K562 (cell line): ENCODE results near the gene NIPAL3. TPM values are rescaled to one million over a fixed set of nuclear protein-coding genes. Genes with fewer than 3 reads are reported as not detected.

Source experiments
- BMI1 ChIP-seq: fragments of 150-350 bp; IDR thresholded peaks from 2 replicates; pipeline ENCODE4 v1.6.1; 2014; ENCODE audit warnings: low read length
- RNF2 ChIP-seq: sonication (generic); IDR thresholded peaks from 2 replicates; pipeline ENCODE4 v1.6.1; 2016
- polyA plus RNA-seq, 8 experiments: library from polyadenylated mRNA; depleted of rRNA in 4 of 8; stranded (reverse) in 5 of 8; unstranded in 3 of 8; fragments of >200 nt; fragmentation: Nextera tagmentation in 2 of 8; fragmentation: Illumina TruSeq in 1 of 8; extraction: Ambion mirVana in 2 of 8; extraction: Trizol in 1 of 8; gene quantifications; 2 replicates each; pipeline versions ENCODE4 v1.2.1 to v1.2.3, GENCODE V29; 2011 to 2014; ENCODE audit warnings: inconsistent platforms in 1 of 8, missing spikeins in 1 of 8
- total RNA-seq, 7 experiments: library from RNA; depleted of rRNA in 6 of 7; stranded (reverse); fragments of >200 nt in 6 of 7; fragmentation: Illumina TruSeq in 2 of 7; extraction: Trizol in 2 of 7; gene quantifications; 2 replicates each; pipeline versions ENCODE4 v1.2.1 to v1.2.3, GENCODE V29; 2011 to 2021; ENCODE audit warnings: low replicate concordance in 1 of 7
- TF ChIP-seq, protein P1 (sequence below), 2 experiments: fragments of 450-650 bp; IDR thresholded peaks; 2 replicates each; pipeline ENCODE4 v1.6.1; 2018; ENCODE audit warnings: mild to moderate bottlenecking in 2 of 2, low read depth in 1 of 2; ENCODE audit not compliant: partially characterized antibody in 2 of 2
- TF ChIP-seq, protein P2 (sequence below): fragments of 250-450 bp; sonication (Bioruptor Pico); IDR thresholded peaks from 2 replicates; pipeline ENCODE4 v1.8.0; 2022; ENCODE audit warnings: inconsistent platforms, mild to moderate bottlenecking, moderate library complexity, borderline replicate concordance
- TF ChIP-seq, protein P3 (sequence below): fragments of 450-650 bp; IDR thresholded peaks from 2 replicates; pipeline ENCODE4 v1.6.1; 2016; ENCODE audit warnings: low read depth, mild to moderate bottlenecking, moderate library complexity

Gene NIPAL3
- total and polyA plus RNA-seq, 9 of the 15 experiments (the other 6 are each of a cell fraction or from before 2014, with no cell fraction given): 10.5 to 26.3 (median 16.0) TPM

DNA sequence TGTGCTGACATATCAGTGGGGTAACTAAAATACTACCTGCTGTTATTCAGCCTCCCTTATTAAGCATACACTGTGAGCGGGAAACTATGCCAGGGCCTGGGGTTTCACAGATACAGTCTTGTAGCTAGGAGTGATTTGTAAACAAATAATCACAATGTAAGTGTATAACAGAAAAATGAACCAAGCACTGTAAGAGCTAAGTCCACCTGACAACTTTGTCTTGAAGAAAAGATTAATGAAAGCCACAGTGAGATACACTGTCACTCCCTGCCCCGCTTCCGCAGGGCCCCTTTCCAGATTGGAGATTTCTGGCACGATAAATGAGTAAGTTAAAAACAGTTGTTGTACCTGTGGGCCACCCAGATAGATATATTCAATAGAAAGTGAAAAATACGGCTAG is 91.8 kb downstream of the NIPAL3 start (continued):
- TF ChIP-seq, protein P1, sequence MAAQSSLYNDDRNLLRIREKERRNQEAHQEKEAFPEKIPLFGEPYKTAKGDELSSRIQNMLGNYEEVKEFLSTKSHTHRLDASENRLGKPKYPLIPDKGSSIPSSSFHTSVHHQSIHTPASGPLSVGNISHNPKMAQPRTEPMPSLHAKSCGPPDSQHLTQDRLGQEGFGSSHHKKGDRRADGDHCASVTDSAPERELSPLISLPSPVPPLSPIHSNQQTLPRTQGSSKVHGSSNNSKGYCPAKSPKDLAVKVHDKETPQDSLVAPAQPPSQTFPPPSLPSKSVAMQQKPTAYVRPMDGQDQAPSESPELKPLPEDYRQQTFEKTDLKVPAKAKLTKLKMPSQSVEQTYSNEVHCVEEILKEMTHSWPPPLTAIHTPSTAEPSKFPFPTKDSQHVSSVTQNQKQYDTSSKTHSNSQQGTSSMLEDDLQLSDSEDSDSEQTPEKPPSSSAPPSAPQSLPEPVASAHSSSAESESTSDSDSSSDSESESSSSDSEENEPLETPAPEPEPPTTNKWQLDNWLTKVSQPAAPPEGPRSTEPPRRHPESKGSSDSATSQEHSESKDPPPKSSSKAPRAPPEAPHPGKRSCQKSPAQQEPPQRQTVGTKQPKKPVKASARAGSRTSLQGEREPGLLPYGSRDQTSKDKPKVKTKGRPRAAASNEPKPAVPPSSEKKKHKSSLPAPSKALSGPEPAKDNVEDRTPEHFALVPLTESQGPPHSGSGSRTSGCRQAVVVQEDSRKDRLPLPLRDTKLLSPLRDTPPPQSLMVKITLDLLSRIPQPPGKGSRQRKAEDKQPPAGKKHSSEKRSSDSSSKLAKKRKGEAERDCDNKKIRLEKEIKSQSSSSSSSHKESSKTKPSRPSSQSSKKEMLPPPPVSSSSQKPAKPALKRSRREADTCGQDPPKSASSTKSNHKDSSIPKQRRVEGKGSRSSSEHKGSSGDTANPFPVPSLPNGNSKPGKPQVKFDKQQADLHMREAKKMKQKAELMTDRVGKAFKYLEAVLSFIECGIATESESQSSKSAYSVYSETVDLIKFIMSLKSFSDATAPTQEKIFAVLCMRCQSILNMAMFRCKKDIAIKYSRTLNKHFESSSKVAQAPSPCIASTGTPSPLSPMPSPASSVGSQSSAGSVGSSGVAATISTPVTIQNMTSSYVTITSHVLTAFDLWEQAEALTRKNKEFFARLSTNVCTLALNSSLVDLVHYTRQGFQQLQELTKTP (IDR thresholded peaks at IDR 0.05; ENCODE audit: low read depth in 1 of 2, partially characterized antibody in 2 of 2): no peak
- TF ChIP-seq BMI1 (no peak), RNF2 (0 out of 2 replicates have a peak, but pooled peaks have one; percentile 12)
- TF ChIP-seq, protein P2, sequence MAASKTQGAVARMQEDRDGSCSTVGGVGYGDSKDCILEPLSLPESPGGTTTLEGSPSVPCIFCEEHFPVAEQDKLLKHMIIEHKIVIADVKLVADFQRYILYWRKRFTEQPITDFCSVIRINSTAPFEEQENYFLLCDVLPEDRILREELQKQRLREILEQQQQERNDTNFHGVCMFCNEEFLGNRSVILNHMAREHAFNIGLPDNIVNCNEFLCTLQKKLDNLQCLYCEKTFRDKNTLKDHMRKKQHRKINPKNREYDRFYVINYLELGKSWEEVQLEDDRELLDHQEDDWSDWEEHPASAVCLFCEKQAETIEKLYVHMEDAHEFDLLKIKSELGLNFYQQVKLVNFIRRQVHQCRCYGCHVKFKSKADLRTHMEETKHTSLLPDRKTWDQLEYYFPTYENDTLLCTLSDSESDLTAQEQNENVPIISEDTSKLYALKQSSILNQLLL (CRISPR knock-in tag): no peak
- TF ChIP-seq, protein P3, sequence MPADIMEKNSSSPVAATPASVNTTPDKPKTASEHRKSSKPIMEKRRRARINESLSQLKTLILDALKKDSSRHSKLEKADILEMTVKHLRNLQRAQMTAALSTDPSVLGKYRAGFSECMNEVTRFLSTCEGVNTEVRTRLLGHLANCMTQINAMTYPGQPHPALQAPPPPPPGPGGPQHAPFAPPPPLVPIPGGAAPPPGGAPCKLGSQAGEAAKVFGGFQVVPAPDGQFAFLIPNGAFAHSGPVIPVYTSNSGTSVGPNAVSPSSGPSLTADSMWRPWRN: no peak
- TF ChIP-seq, all 486 proteins: peak for 15
